WTC11 (cell line): Measurements from ENCODE around the gene ZNF680.

Experiments used
- ATF6 ChIP-seq: sonication (generic); formaldehyde crosslinking; IDR thresholded peaks from 2 replicates; pipeline ENCODE4 v1.8.1; 2023; ENCODE audit warnings: mild to moderate bottlenecking, missing genetic modification reagents
- CTCF ChIP-seq: fragments of 200-600 bp; IDR thresholded peaks from 2 replicates; pipeline ENCODE4 v1.8.0; 2022; ENCODE audit warnings: antibody characterized with exemption
- IRF2 ChIP-seq: sonication (generic); formaldehyde crosslinking; IDR thresholded peaks from 2 replicates; pipeline ENCODE4 v1.8.0; 2022; ENCODE audit warnings: low read depth, missing genetic modification reagents, borderline replicate concordance
- MAX ChIP-seq: sonication (generic); formaldehyde crosslinking; IDR thresholded peaks from 2 replicates; pipeline ENCODE4 v1.8.0; 2022; ENCODE audit warnings: mild to moderate bottlenecking, missing genetic modification reagents
- NFYB ChIP-seq: sonication (generic); formaldehyde crosslinking; conservative IDR thresholded peaks from 2 replicates; pipeline ENCODE4 v1.8.0; 2022; ENCODE audit warnings: low read depth, missing genetic modification reagents
- NR2C2 ChIP-seq: sonication (generic); formaldehyde crosslinking; IDR thresholded peaks from 2 replicates; pipeline ENCODE4 v1.8.0; 2022; ENCODE audit warnings: mild to moderate bottlenecking, missing genetic modification reagents
- SMAD3 ChIP-seq: sonication (generic); formaldehyde crosslinking; IDR thresholded peaks from 2 replicates; pipeline ENCODE4 v1.8.0; 2022; ENCODE audit warnings: missing genetic modification reagents, mild to moderate bottlenecking, borderline replicate concordance
- SP1 ChIP-seq: sonication (generic); formaldehyde crosslinking; conservative IDR thresholded peaks from 2 replicates; pipeline ENCODE4 v1.8.1; 2022; ENCODE audit warnings: missing genetic modification reagents
- ZNF121 ChIP-seq: sonication (generic); formaldehyde crosslinking; IDR thresholded peaks from 2 replicates; pipeline ENCODE4 v1.8.0; 2023; ENCODE audit warnings: missing genetic modification reagents
- ZNF512 ChIP-seq: sonication (generic); formaldehyde crosslinking; IDR thresholded peaks from 2 replicates; pipeline ENCODE4 v1.8.1; 2022; ENCODE audit warnings: missing genetic modification reagents, borderline replicate concordance

GRCh38 chr7:64602086-64602485 is 39.2 kb upstream of the ZNF680 start:
- no peak for TF ChIP-seq NFYB (CRISPR knock-in tag)
- TF ChIP-seq SMAD3 (CRISPR knock-in tag): no peak
- no peak for TF ChIP-seq SP1
- no peak for TF ChIP-seq NR2C2 (CRISPR knock-in tag)
- TF ChIP-seq CTCF: no peak
- TF ChIP-seq ZNF121: no peak
- TF ChIP-seq ZNF512 (CRISPR knock-in tag): no peak
- TF ChIP-seq ATF6: no peak
- no peak for TF ChIP-seq IRF2 (CRISPR knock-in tag)
- TF ChIP-seq MAX (CRISPR knock-in tag): no peak
